ENCODE results near the gene SETMAR.
"Not testable (repeated sequence)": the region's sequence is repeated elsewhere in the genome, so short reads cannot be mapped to it uniquely, and the experiment has no call there.

Gene SETMAR

GRCh38 chr3:4303187-4304123, at the start of gene SETMAR:
TSS of gene SETMAR (plus strand) at chr3:4303369. CDS start at chr3:4303371, 2 bp downstream.
- peak; percentile 82 to 92 for DNase-seq

GRCh38 chr3:4261406-4261805, 41.8 kb upstream of the SETMAR start:
- no peak for DNase-seq

- no peak for DNase-seq
Measured at GRCh38 chr3:4264040-4264439, 39.1 kb upstream of the SETMAR start.

- peak; percentile 56 to 67 for DNase-seq
Measured at GRCh38 chr3:4270720-4271119, 32.4 kb upstream of the SETMAR start.

- peak; percentile 68 to 74 for DNase-seq
Measured at GRCh38 chr3:4271834-4272233, 31.3 kb upstream of the SETMAR start.

GRCh38 chr3:4279516-4280105, 23.6 kb upstream of the SETMAR start:
- no peak for DNase-seq

GRCh38 chr3:4281991-4282390, 21.2 kb upstream of the SETMAR start:
- DNase-seq, result no peak

GRCh38 chr3:4284865-4285264, 18.3 kb upstream of the SETMAR start:
- no peak for DNase-seq

- no peak for DNase-seq
Measured at GRCh38 chr3:4289044-4289443, 14.1 kb upstream of the SETMAR start.

- DNase-seq, result peak; percentile 67 to 69
Measured at GRCh38 chr3:4290272-4290893, 12.8 kb upstream of the SETMAR start.

- DNase-seq, result no peak
Measured at GRCh38 chr3:4292301-4292700, 10.9 kb upstream of the SETMAR start.

- no peak for DNase-seq
Measured at GRCh38 chr3:4294616-4295327, 8.4 kb upstream of the SETMAR start.

- DNase-seq, result not testable (repeated sequence)
Measured at GRCh38 chr3:4296454-4296853, 6.7 kb upstream of the SETMAR start.

- DNase-seq, result no peak
Measured at GRCh38 chr3:4297486-4297885, 5.7 kb upstream of the SETMAR start.

GRCh38 chr3:4302747-4303146, 422 bp upstream of the SETMAR start:
- no peak for DNase-seq

GRCh38 chr3:4305210-4305609, 2.0 kb downstream of the SETMAR start:
- not testable (repeated sequence) for DNase-seq

GRCh38 chr3:4306091-4306490, 2.9 kb downstream of the SETMAR start:
- DNase-seq, result no peak

GRCh38 chr3:4306860-4307259, 3.7 kb downstream of the SETMAR start:
- no peak for DNase-seq

- peak; percentile 32 to 50 for DNase-seq
Measured at GRCh38 chr3:4309491-4310128, 6.4 kb downstream of the SETMAR start.

- DNase-seq, result peak in 1 of 2 experiments; percentile 13
Measured at GRCh38 chr3:4310971-4311370, 7.8 kb downstream of the SETMAR start.

- DNase-seq, result no peak
Measured at GRCh38 chr3:4311496-4311895, 8.3 kb downstream of the SETMAR start.

GRCh38 chr3:4313606-4314293, 10.6 kb downstream of the SETMAR start:
- no peak for DNase-seq
